NT2/D1 (cell line): Measurements from ENCODE around the gene PRKD3.

Experiments
- SUZ12 ChIP-seq: IDR thresholded peaks from 2 replicates; pipeline ENCODE4 v1.6.1; 2011; ENCODE audit not compliant: insufficient read length, insufficient read depth; ENCODE audit errors: extremely low read depth
- YY1 ChIP-seq: IDR thresholded peaks from 2 replicates; pipeline ENCODE4 v1.6.1; 2011; ENCODE audit not compliant: insufficient read length, insufficient read depth
- ZNF274 ChIP-seq: IDR thresholded peaks from 2 replicates; pipeline ENCODE4 v1.6.1; 2011; ENCODE audit warnings: mild to moderate bottlenecking, low read depth, low read length

DNA sequence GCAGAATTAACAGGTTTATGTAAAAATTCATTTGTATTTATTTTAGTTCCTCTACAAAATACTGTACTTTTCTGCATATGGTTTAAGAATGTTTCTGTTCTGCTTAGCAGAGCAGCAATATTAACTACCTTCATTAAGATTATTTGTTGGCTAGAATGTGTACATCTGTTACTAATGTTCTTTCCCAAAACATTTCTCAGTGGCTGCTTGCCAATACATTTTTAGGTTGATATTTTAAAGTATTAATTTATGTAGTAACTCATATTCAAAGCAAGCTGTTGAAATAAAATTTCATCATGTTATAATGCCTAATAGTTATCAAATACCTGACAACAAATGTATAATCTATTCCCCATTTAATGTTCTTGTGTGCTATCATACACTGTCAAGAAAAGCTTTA is 40.3 kb downstream of the PRKD3 start:
- TF ChIP-seq YY1: no peak
- no peak for TF ChIP-seq ZNF274
- TF ChIP-seq SUZ12: no peak
